ENCODE results near the gene TOM1. TPM values are rescaled to one million over a fixed set of nuclear protein-coding genes. Genes with fewer than 3 reads are reported as not detected.

TOM1 gene
- total and polyA plus RNA-seq, 2 of the 13 experiments (the other 11 are each of a cell fraction or from before 2014, with no cell fraction given): 30.8 to 87.3 TPM

- TF ChIP-seq ZNF839 (CRISPR knock-in tag; IDR thresholded peaks at IDR 0.05; ENCODE audit: borderline replicate concordance): no peak; the same call in 1 of the 2 replicates
- no peak for TF ChIP-seq HMG20A (CRISPR knock-in tag; IDR thresholded peaks at IDR 0.05; ENCODE audit: borderline replicate concordance)
- TF ChIP-seq MED1 (CRISPR knock-in tag; IDR thresholded peaks at IDR 0.05): peak; percentile 43; the same call in 1 of the 2 replicates
- peak; percentile 59 for TF ChIP-seq SPEN (CRISPR knock-in tag; IDR thresholded peaks at IDR 0.05; ENCODE audit: low read depth)
- TF ChIP-seq ZNF121 (CRISPR knock-in tag; IDR thresholded peaks at IDR 0.05): peak; percentile 88
- TF ChIP-seq ZNF816 (CRISPR knock-in tag; IDR thresholded peaks at IDR 0.05; ENCODE audit: borderline replicate concordance): peak; percentile 76; the same call in 1 of the 2 replicates
- peak; percentile 53; the same call in 1 of the 2 replicates for TF ChIP-seq POGK (CRISPR knock-in tag; conservative IDR thresholded peaks at IDR 0.05)
- TF ChIP-seq SP4 (CRISPR knock-in tag; IDR thresholded peaks at IDR 0.05): peak; percentile 94
- no peak for TF ChIP-seq SRSF4 (IDR thresholded peaks at IDR 0.05; ENCODE audit: low read depth, low read length, poor library complexity, severe bottlenecking)
- peak; percentile 86 for TF ChIP-seq GABPB1 (CRISPR knock-in tag; IDR thresholded peaks at IDR 0.05)
- TF ChIP-seq STAT5B (CRISPR knock-in tag; IDR thresholded peaks at IDR 0.05): 0 out of 2 replicates have a peak, but pooled peaks have one; percentile 26
- TF ChIP-seq MIER2 (CRISPR knock-in tag; IDR thresholded peaks at IDR 0.05): no peak
- peak; percentile 86 for TF ChIP-seq TMF1 (CRISPR knock-in tag; IDR thresholded peaks at IDR 0.05; ENCODE audit: low read depth)
- TF ChIP-seq THAP9 (CRISPR knock-in tag; IDR thresholded peaks at IDR 0.05; ENCODE audit: borderline replicate concordance): peak; percentile 85; the same call in 1 of the 2 replicates
- TF ChIP-seq GATAD1 (CRISPR knock-in tag; IDR thresholded peaks at IDR 0.05): peak; percentile 91
- TF ChIP-seq KDM4B (CRISPR knock-in tag; IDR thresholded peaks at IDR 0.05): 0 out of 2 replicates have a peak, but pooled peaks have one; percentile 19
- TF ChIP-seq SNAPC4 (CRISPR knock-in tag; IDR thresholded peaks at IDR 0.05): 0 out of 2 replicates have a peak, but pooled peaks have one; percentile 14
- peak; percentile 43; the same call in 1 of the 2 replicates for TF ChIP-seq MTA1 (CRISPR knock-in tag; IDR thresholded peaks at IDR 0.05; ENCODE audit: borderline replicate concordance)
- TF ChIP-seq MYC (CRISPR knock-in tag; IDR thresholded peaks at IDR 0.05; ENCODE audit: borderline replicate concordance): peak; percentile 81
- no peak for TF ChIP-seq U2AF2 (IDR thresholded peaks at IDR 0.05; ENCODE audit: low read depth, low read length)
Measured at GRCh38 chr22:35299673-35300499, at the start of gene TOM1 (continued).
